Embryonic facial prominence (tissue), 1 donor: Measurements from ENCODE around the gene RBCK1.
"Not testable (repeated sequence)": the region's sequence is repeated elsewhere in the genome, so short reads cannot be mapped to it uniquely, and the experiment has no call there.

Source experiments
- DNase-seq: peaks from one replicate; pipeline ENCODE4 v3.0.0-alpha.2; 2016; ENCODE audit errors: extremely low spot score

The RBCK1 gene

GRCh38 chr20:437787-438486, 29.8 kb downstream of the RBCK1 start:
- DNase-seq, result no peak

GRCh38 chr20:438571-439469, 30.7 kb downstream of the RBCK1 start:
- DNase-seq, result no peak

- no peak for DNase-seq
These were observed 32.0 kb downstream of the RBCK1 start for GRCh38 chr20:440148-440547.

- no peak for DNase-seq
These were observed 32.5 kb downstream of the RBCK1 start for GRCh38 chr20:440636-441035.

GRCh38 chr20:443223-443775, 35.2 kb downstream of the RBCK1 start:
- no peak for DNase-seq

GRCh38 chr20:444117-444516, 36.0 kb downstream of the RBCK1 start:
- DNase-seq, result no peak

- no peak for DNase-seq
These were observed 36.8 kb downstream of the RBCK1 start for GRCh38 chr20:444862-445426.

- DNase-seq, result no peak
These were observed 37.6 kb downstream of the RBCK1 start for GRCh38 chr20:445514-446336.

GRCh38 chr20:452021-452420, 43.9 kb downstream of the RBCK1 start:
- DNase-seq, result not testable (repeated sequence)

GRCh38 chr20:454951-455350, 46.9 kb downstream of the RBCK1 start:
- DNase-seq, result no peak

GRCh38 chr20:458776-459175, 50.7 kb downstream of the RBCK1 start:
- no peak for DNase-seq

- DNase-seq, result no peak
These were observed 52.1 kb downstream of the RBCK1 start for GRCh38 chr20:460180-460579.

- no peak for DNase-seq
These were observed 52.6 kb downstream of the RBCK1 start for GRCh38 chr20:460707-461106.

GRCh38 chr20:461254-462198, 53.4 kb downstream of the RBCK1 start:
- DNase-seq, result no peak

GRCh38 chr20:462199-462991, 54.3 kb downstream of the RBCK1 start, which contains the start of gene TBC1D20:
Gene TBC1D20, minus strand, starts transcription at chr20:462533. Its CDS starts 128 bp downstream, at chr20:462405.
- peak; percentile 80 for DNase-seq

- no peak for DNase-seq
These were observed 59.7 kb downstream of the RBCK1 start for GRCh38 chr20:467755-468154.

- no peak for DNase-seq
These were observed 61.8 kb downstream of the RBCK1 start for GRCh38 chr20:469746-470490.

- no peak for DNase-seq
These were observed 64.2 kb downstream of the RBCK1 start for GRCh38 chr20:472137-472846.
